Measurements from ENCODE around the gene OR52K2.
"Not testable (repeated sequence)": the region's sequence is repeated elsewhere in the genome, so short reads cannot be mapped to it uniquely, and the experiment has no call there.

Gene OR52K2

GRCh38 chr11:4481240-4481582, 32.1 kb downstream of the OR52K2 start:
- Histone ChIP-seq H3K4me3 (ENCODE audit: low read depth, low read length) (no peak overlapping the region), H3K9ac (ENCODE audit: low read length) (no peak overlapping the region), H3K27ac (ENCODE audit: low read depth, low read length) (no peak overlapping the region), H3K27me3 (ENCODE audit: control insufficient read depth, insufficient read depth, low read length) (0 out of 2 replicates have a peak, but pooled peaks cover 3% of the 10 kb centered on the region), H3K36me3 (ENCODE audit: control insufficient read depth, insufficient read depth, low read length) (no peaks in the 10 kb centered on the region), H3K4me1 (ENCODE audit: control insufficient read depth, insufficient read depth, low read length) (peaks cover 11% of the 10 kb centered on the region), H3K9me3 (ENCODE audit: control insufficient read depth, insufficient read depth, low read depth, low read length) (no peaks in the 10 kb centered on the region)

GRCh38 chr11:4482445-4482844, 33.4 kb downstream of the OR52K2 start, which contains the start of gene OR52K1:
OR52K1 (plus strand) TSS chr11:4482646; CDS start chr11:4488901, 6,255 bp downstream.
- Histone ChIP-seq H3K27ac (ENCODE audit: low read depth, low read length) (no peak within 1 kb of the TSS), H3K4me1 (ENCODE audit: control insufficient read depth, insufficient read depth, low read length) (peaks cover 11% of the 10 kb centered on the region), H3K36me3 (ENCODE audit: control insufficient read depth, insufficient read depth, low read length) (no peaks in the 10 kb centered on the region), H3K9me3 (ENCODE audit: control insufficient read depth, insufficient read depth, low read depth, low read length) (no peaks in the 10 kb centered on the region), H3K4me3 (ENCODE audit: low read depth, low read length) (no peak within 1 kb of the TSS), H3K9ac (ENCODE audit: low read length) (no peak within 1 kb of the TSS), H3K27me3 (ENCODE audit: control insufficient read depth, insufficient read depth, low read length) (0 out of 2 replicates have a peak, but pooled peaks cover 3% of the 10 kb centered on the region)

- Histone ChIP-seq H3K9me3 (ENCODE audit: control insufficient read depth, insufficient read depth, low read depth, low read length) (no peaks in the 10 kb centered on the region), H3K36me3 (ENCODE audit: control insufficient read depth, insufficient read depth, low read length) (no peaks in the 10 kb centered on the region), H3K4me3 (ENCODE audit: low read depth, low read length) (no peak overlapping the region), H3K9ac (ENCODE audit: low read length) (no peak overlapping the region), H3K27me3 (ENCODE audit: control insufficient read depth, insufficient read depth, low read length) (0 out of 2 replicates have a peak, but pooled peaks cover 3% of the 10 kb centered on the region), H3K27ac (ENCODE audit: low read depth, low read length) (no peak overlapping the region), H3K4me1 (ENCODE audit: control insufficient read depth, insufficient read depth, low read length) (peaks cover 11% of the 10 kb centered on the region)
These were observed 35.2 kb downstream of the OR52K2 start for GRCh38 chr11:4484310-4484709.

- not testable (repeated sequence) for H3K27me3 ChIP-seq (ENCODE audit: control insufficient read depth, insufficient read depth, low read length)
These were observed 42.3 kb downstream of the OR52K2 start for GRCh38 chr11:4491405-4491804.

GRCh38 chr11:4491878-4492606, 42.9 kb downstream of the OR52K2 start:
- Histone ChIP-seq H3K36me3 (ENCODE audit: control insufficient read depth, insufficient read depth, low read length) (no peaks in the 10 kb centered on the region), H3K4me3 (ENCODE audit: low read depth, low read length) (no peak overlapping the region), H3K9me3 (ENCODE audit: control insufficient read depth, insufficient read depth, low read depth, low read length) (0 out of 2 replicates have a peak, but pooled peaks cover 4% of the 10 kb centered on the region), H3K27me3 (ENCODE audit: control insufficient read depth, insufficient read depth, low read length) (no peaks in the 10 kb centered on the region), H3K9ac (ENCODE audit: low read length) (no peak overlapping the region), H3K4me1 (ENCODE audit: control insufficient read depth, insufficient read depth, low read length) (no peaks in the 10 kb centered on the region), H3K27ac (ENCODE audit: low read depth, low read length) (no peak overlapping the region)

More at GRCh38 chr11:4491405-4491804, 42.3 kb downstream of the OR52K2 start:
- not testable (repeated sequence) for H3K9me3 ChIP-seq (ENCODE audit: control insufficient read depth, insufficient read depth, low read depth, low read length); H3K36me3 ChIP-seq (ENCODE audit: control insufficient read depth, insufficient read depth, low read length); H3K27ac ChIP-seq (ENCODE audit: low read depth, low read length); H3K9ac ChIP-seq (ENCODE audit: low read length); H3K4me3 ChIP-seq (ENCODE audit: low read depth, low read length); H3K4me1 ChIP-seq (ENCODE audit: control insufficient read depth, insufficient read depth, low read length)

- no peak overlapping the region for H3K9ac ChIP-seq (ENCODE audit: low read length)
- no peaks in the 10 kb centered on the region for H3K27me3 ChIP-seq (ENCODE audit: control insufficient read depth, insufficient read depth, low read length)
- H3K36me3 ChIP-seq (ENCODE audit: control insufficient read depth, insufficient read depth, low read length), result no peaks in the 10 kb centered on the region
- no peaks in the 10 kb centered on the region for H3K4me1 ChIP-seq (ENCODE audit: control insufficient read depth, insufficient read depth, low read length)
- H3K27ac ChIP-seq (ENCODE audit: low read depth, low read length), result no peak overlapping the region
- H3K9me3 ChIP-seq (ENCODE audit: control insufficient read depth, insufficient read depth, low read depth, low read length), result 0 out of 2 replicates have a peak, but pooled peaks cover 4% of the 10 kb centered on the region
- H3K4me3 ChIP-seq (ENCODE audit: low read depth, low read length), result no peak overlapping the region
These were observed 44.4 kb downstream of the OR52K2 start for GRCh38 chr11:4493480-4493818.

- H3K36me3 ChIP-seq (ENCODE audit: control insufficient read depth, insufficient read depth, low read length), result no peaks in the 10 kb centered on the region
- no peak overlapping the region for H3K9ac ChIP-seq (ENCODE audit: low read length)
- no peak overlapping the region for H3K4me3 ChIP-seq (ENCODE audit: low read depth, low read length)
- H3K27me3 ChIP-seq (ENCODE audit: control insufficient read depth, insufficient read depth, low read length), result no peaks in the 10 kb centered on the region
- no peaks in the 10 kb centered on the region for H3K4me1 ChIP-seq (ENCODE audit: control insufficient read depth, insufficient read depth, low read length)
- H3K9me3 ChIP-seq (ENCODE audit: control insufficient read depth, insufficient read depth, low read depth, low read length), result 0 out of 2 replicates have a peak, but pooled peaks cover 4% of the 10 kb centered on the region
- no peak overlapping the region for H3K27ac ChIP-seq (ENCODE audit: low read depth, low read length)
These were observed 46.4 kb downstream of the OR52K2 start for GRCh38 chr11:4495487-4495886.

- Histone ChIP-seq H3K4me1 (ENCODE audit: control insufficient read depth, insufficient read depth, low read length) (no peaks in the 10 kb centered on the region), H3K9ac (ENCODE audit: low read length) (no peak overlapping the region), H3K36me3 (ENCODE audit: control insufficient read depth, insufficient read depth, low read length) (no peaks in the 10 kb centered on the region), H3K4me3 (ENCODE audit: low read depth, low read length) (no peak overlapping the region), H3K9me3 (ENCODE audit: control insufficient read depth, insufficient read depth, low read depth, low read length) (0 out of 2 replicates have a peak, but pooled peaks cover 4% of the 10 kb centered on the region), H3K27me3 (ENCODE audit: control insufficient read depth, insufficient read depth, low read length) (no peaks in the 10 kb centered on the region), H3K27ac (ENCODE audit: low read depth, low read length) (no peak overlapping the region)
These were observed 46.9 kb downstream of the OR52K2 start for GRCh38 chr11:4495986-4496385.

- H3K9ac ChIP-seq (ENCODE audit: low read length), result no peak overlapping the region
- H3K4me1 ChIP-seq (ENCODE audit: control insufficient read depth, insufficient read depth, low read length), result no peaks in the 10 kb centered on the region
- H3K9me3 ChIP-seq (ENCODE audit: control insufficient read depth, insufficient read depth, low read depth, low read length), result 0 out of 2 replicates have a peak, but pooled peaks cover 4% of the 10 kb centered on the region
- no peak overlapping the region for H3K27ac ChIP-seq (ENCODE audit: low read depth, low read length)
- H3K4me3 ChIP-seq (ENCODE audit: low read depth, low read length), result no peak overlapping the region
- no peaks in the 10 kb centered on the region for H3K27me3 ChIP-seq (ENCODE audit: control insufficient read depth, insufficient read depth, low read length)
- H3K36me3 ChIP-seq (ENCODE audit: control insufficient read depth, insufficient read depth, low read length), result no peaks in the 10 kb centered on the region
These were observed 47.6 kb downstream of the OR52K2 start for GRCh38 chr11:4496557-4497248.
